H1 (cell line): ENCODE results near the gene ZNF592. TPM values are rescaled to one million over a fixed set of nuclear protein-coding genes. Genes with fewer than 3 reads are reported as not detected.

ENCODE experiments used
- CHD7 ChIP-seq: fragments of 300-600 bp; sonication (generic); IDR thresholded peaks from 2 replicates; pipeline ENCODE4 v1.7.1; 2012; ENCODE audit warnings: low read length, moderate library complexity, mild to moderate bottlenecking, inconsistent platforms; ENCODE audit not compliant: insufficient replicate concordance
- HDAC2 ChIP-seq, 2 experiments: fragments of 300-600 bp in 1 of 2; sonication (generic) in 1 of 2; IDR thresholded peaks; 2 replicates each; pipeline ENCODE4 v1.6.1; 2011 to 2012; ENCODE audit warnings: low read depth in 2 of 2, low read length in 2 of 2, mild to moderate bottlenecking in 2 of 2, moderate library complexity in 2 of 2, borderline replicate concordance in 1 of 2, inconsistent platforms in 1 of 2
- polyA plus RNA-seq, 7 experiments: library from polyadenylated mRNA; depleted of rRNA in 3 of 7; stranded (reverse) in 5 of 7; unstranded in 2 of 7; fragments of >200 nt in 5 of 7; fragments of 200-250 nt in 2 of 7; gene quantifications; 1 replicate in 5 of 7; 2 replicates in 1 of 7; 4 replicates in 1 of 7; pipeline versions ENCODE4 v1.2.1 to v1.2.3, GENCODE V29; 2011 to 2013; ENCODE audit warnings: missing spikeins in 2 of 7, mixed read lengths in 2 of 7
- total RNA-seq: library from RNA; stranded (reverse); fragmentation: NEBNext Ultra II Directional; extraction: Animal tissue kit (Norgen Biotek cat#: 25700); gene quantifications from 2 replicates; pipeline ENCODE4 v1.2.1, GENCODE V29; 2021

Gene ZNF592
- total and polyA plus RNA-seq, 2 of the 8 experiments (the other 6 are each of a cell fraction or from before 2014, with no cell fraction given): 14.2 to 33.0 TPM

- TF ChIP-seq CHD7: no peak
- no peak for TF ChIP-seq HDAC2 (IDR thresholded peaks at IDR 0.05; ENCODE audit: borderline replicate concordance in 1 of 2, low read depth in 2 of 2, low read length in 2 of 2)
These were observed 79.9 kb downstream of the ZNF592 start (continued) for GRCh38 chr15:84828086-84828908.
